ENCODE data around the gene MPPED1.

GRCh38 chr22:43546186-43546585, 134.4 kb downstream of the MPPED1 start:
- TF ChIP-seq CTCF (IDR thresholded peaks at IDR 0.05): no peak
- no peak for TF ChIP-seq EZH2 (IDR thresholded peaks at IDR 0.05; ENCODE audit: borderline replicate concordance, insufficient read depth, low read depth, low read length, poor library complexity, severe bottlenecking)

Data from B cell (primary cell).